ENCODE results near the gene HSFX2. TPM values are rescaled to one million over a fixed set of nuclear protein-coding genes. Genes with fewer than 3 reads are reported as not detected.
"Not testable (repeated sequence)": the region's sequence is repeated elsewhere in the genome, so short reads cannot be mapped to it uniquely, and the experiment has no call there.

The HSFX2 gene
- total RNA-seq, 4 donors from 2014 or later: 0.38 to 4.8 TPM; not detected in 2

DNA sequence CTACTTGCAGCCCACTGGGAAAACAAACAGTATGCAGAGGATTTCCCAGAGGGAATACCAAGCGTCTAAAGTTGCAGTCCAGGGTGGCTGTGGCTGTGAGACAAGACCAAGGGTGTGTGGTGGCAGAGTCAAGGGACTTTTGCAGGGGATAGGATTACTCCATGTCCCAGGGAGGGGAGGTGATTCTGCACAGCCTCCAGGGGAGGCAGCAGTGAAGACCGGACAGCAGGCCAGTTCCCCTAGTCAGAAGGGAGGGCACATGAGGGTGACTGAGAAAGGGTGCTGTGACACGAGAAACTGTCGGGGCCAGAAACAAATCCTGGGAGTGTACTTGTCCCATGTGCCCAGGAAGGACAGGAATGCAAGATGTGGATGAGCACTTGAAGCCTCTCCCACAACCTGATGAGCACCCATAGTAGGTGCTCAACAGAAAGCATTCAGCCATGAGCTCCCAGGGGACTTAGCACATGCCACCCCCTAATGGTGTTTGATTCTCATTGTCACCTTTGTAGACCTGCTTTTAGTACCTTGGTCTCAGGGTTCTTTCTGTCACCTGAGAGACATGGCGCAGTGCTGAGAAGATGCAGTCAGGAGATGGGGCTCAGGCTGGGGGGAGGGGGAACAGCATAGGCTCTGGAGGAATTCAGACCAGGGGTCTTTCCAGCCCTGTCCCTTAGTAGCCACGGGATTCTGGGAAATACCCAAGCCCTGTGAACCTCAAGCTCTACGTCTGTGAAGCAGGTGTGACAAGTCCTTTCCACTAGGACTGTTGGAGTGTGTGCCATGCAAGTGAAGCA, 27.3 kb downstream of the HSFX2 start:
- Histone ChIP-seq H3K27ac (no peak overlapping the region), H3K9me3 (no peaks in the 10 kb centered on the region), H3K4me1 (no peaks in the 10 kb centered on the region), H3K36me3 (no peaks in the 10 kb centered on the region), H3K27me3 (no peaks in the 10 kb centered on the region), H3K4me3 (no peak overlapping the region)
- no peak for DNase-seq (ENCODE audit: low spot score in 2 of 2)
- WGBS: 77% methylated on average over 6 of the region's 7 CpGs
- TF ChIP-seq, protein P1, sequence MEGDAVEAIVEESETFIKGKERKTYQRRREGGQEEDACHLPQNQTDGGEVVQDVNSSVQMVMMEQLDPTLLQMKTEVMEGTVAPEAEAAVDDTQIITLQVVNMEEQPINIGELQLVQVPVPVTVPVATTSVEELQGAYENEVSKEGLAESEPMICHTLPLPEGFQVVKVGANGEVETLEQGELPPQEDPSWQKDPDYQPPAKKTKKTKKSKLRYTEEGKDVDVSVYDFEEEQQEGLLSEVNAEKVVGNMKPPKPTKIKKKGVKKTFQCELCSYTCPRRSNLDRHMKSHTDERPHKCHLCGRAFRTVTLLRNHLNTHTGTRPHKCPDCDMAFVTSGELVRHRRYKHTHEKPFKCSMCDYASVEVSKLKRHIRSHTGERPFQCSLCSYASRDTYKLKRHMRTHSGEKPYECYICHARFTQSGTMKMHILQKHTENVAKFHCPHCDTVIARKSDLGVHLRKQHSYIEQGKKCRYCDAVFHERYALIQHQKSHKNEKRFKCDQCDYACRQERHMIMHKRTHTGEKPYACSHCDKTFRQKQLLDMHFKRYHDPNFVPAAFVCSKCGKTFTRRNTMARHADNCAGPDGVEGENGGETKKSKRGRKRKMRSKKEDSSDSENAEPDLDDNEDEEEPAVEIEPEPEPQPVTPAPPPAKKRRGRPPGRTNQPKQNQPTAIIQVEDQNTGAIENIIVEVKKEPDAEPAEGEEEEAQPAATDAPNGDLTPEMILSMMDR (IDR thresholded peaks at IDR 0.05): no peak
- TF ChIP-seq POLR2A (IDR thresholded peaks at IDR 0.05) (no peak), EP300 (IDR thresholded peaks at IDR 0.05) (no peak)

DNA sequence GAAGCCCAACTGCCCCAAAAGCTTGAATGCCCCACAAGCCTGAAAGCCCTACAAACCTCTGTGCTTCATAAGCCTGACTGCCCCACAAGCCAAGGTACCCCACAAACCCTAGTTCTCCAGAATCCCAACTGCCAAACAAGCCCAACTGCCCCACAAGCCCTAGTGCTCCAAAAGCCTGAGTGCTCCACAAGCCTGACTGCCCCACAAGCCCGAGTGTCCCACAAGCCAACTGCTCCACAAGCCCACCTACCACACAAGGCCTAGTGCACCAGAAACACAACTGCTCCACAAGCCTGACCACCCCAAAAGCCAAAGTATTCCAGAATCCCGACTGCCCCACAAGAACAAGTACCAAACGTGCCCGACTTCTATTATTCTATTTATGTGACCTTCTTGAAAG, 31.8 kb downstream of the HSFX2 start:
- Histone ChIP-seq H3K9me3 (no peaks in the 10 kb centered on the region), H3K27me3 (no peaks in the 10 kb centered on the region), H3K4me1 (no peaks in the 10 kb centered on the region), H3K4me3 (no peak overlapping the region), H3K36me3 (no peaks in the 10 kb centered on the region), H3K27ac (no peak overlapping the region)
- 89% methylated on average over 4 of the region's 4 CpGs for WGBS
- no peak for TF ChIP-seq POLR2A (IDR thresholded peaks at IDR 0.05)
- no peak for TF ChIP-seq POLR2AphosphoS5 (IDR thresholded peaks at IDR 0.05)
- TF ChIP-seq, protein P1 (IDR thresholded peaks at IDR 0.05): no peak
- TF ChIP-seq EP300 (IDR thresholded peaks at IDR 0.05): no peak
- no peak for DNase-seq (ENCODE audit: low spot score in 2 of 2)

DNA sequence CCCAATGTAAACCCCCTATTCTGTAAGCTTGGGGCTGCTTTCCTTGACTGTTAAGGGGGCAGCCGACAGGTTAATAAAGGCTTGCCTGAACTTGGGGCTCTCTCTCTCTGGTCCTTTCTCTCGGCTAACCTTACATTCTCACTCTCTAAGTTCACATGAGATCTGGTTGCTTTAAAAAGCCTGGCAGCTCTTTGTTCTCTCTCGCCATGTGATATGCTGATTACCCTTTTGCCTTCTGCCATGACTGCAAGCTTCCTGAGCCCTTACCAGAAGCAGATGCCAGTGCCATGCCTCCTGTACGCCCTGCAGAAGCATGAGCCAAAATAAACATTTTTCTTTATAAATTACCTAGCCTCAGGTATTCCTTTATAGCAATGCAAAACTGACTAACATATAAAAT, 39.9 kb downstream of the HSFX2 start:
- not testable (repeated sequence) for H3K4me1 ChIP-seq; DNase-seq (ENCODE audit: low spot score in 2 of 2); H3K27me3 ChIP-seq; H3K9me3 ChIP-seq; H3K36me3 ChIP-seq; H3K4me3 ChIP-seq; H3K27ac ChIP-seq
- WGBS: no CpG with 5 or more reads among the region's 4 CpGs

DNA sequence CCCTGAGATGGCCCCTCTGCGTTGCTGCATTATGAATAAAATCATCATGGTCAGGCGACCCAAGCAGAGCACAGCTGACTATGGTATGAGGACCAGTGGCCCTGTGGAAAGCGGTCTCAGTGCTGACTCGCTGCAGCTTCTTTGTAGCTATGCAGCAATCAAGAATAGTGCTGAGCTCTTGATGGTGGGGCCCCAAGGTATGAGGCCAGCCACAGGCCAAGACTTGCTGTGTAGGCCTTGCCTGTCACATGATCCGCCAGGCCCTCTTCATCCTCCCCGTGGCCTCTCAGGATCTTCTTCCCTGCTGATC, 43.2 kb downstream of the HSFX2 start:
- not testable (repeated sequence) for H3K9me3 ChIP-seq, H3K27ac ChIP-seq
- no CpG with 5 or more reads among the region's 6 CpGs for WGBS

DNA sequence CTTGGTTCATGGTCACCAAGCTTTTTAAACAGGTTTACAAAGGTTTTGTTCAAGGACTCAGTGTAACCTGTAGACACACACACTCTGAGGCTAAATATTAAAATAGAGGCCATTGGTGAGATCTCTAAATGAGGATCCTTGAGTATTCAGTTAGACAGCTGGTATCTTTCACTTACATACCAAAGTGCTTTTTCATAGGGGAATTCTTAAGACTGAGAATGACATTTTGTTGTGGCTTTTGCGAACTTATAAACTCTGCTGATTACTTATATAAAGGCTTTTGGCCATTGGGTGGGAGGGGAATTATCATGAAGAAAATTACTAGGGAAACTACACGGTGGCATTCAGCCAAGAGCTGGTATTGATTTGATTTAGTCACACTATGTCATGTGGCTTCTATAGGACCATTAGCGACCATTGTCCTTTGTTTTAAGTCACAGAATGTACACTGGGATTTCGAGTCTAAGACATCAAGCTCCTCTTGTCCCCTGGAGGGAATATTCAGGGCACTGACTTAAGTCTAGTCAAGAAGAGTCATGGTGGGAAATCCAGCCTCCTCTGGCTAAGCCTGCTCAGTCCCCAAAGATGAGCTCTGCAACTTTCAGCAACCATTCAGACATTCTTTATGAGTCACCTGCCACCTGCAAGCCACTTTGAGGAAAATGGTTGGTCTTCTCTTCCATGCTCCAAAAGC, 43.7 kb downstream of the HSFX2 start:
- H3K36me3 ChIP-seq: not testable (repeated sequence)

More for the DNA sequence above, 43.2 kb downstream of the HSFX2 start:
- H3K27me3 ChIP-seq; DNase-seq (ENCODE audit: low spot score in 2 of 2); H3K4me3 ChIP-seq; H3K4me1 ChIP-seq; H3K36me3 ChIP-seq: not testable (repeated sequence)

DNA sequence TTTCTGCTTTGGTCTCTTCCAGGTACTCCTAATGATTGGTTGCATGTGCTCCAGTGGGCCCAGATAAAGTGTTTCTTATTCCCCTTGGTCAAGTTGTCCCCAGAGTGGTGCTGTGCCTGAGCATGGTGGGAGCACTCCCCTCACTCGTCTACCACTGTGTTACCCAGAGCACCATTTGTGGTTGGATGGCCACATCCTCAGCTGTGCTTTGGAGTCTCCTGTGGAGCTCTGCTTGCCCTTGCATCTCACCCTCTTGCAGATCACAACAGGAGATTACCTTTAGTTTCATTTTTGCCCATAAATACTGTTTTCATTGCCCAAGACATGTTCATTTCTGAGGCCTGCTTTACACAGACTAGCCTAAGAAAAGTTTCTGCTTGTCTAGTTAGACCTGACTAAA, 44.7 kb downstream of the HSFX2 start:
- H3K4me1 ChIP-seq; H3K4me3 ChIP-seq; H3K9me3 ChIP-seq; H3K27ac ChIP-seq; H3K36me3 ChIP-seq; H3K27me3 ChIP-seq; DNase-seq (ENCODE audit: low spot score in 2 of 2): not testable (repeated sequence)
- 73% methylated on average over 1 of the region's 1 CpG for WGBS

More for the DNA sequence above, 43.7 kb downstream of the HSFX2 start:
- not testable (repeated sequence) for DNase-seq (ENCODE audit: low spot score in 2 of 2); H3K4me3 ChIP-seq; H3K9me3 ChIP-seq; H3K27ac ChIP-seq; H3K4me1 ChIP-seq; H3K27me3 ChIP-seq
- WGBS: no CpG with 5 or more reads among the region's 4 CpGs

DNA sequence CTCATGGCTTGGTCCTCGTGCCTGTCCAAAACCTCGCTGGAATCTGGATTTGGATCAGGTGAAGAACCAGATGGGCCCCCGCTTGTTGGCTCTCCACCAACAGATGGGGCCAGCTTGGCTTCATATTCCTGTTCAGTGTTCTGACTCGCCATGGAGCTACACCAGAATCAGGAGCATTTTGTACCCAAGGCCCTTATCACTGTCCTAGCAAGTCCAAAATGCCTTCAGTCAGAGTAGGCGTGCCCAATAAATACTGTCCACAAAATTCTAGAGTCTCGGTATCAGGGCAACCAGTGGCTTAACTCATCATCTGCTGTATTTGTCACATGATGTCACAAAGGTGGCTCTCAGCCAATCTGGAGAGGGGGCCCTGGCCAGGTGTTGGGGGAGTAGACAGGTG, 45.4 kb downstream of the HSFX2 start, which contains the start of gene HSFX3:
Gene HSFX3 (minus strand): TSS at position 224 of the 400 bp plus-strand sequence. CDS start 72 bp downstream, at position 152.
- not testable (repeated sequence) for H3K4me1 ChIP-seq; H3K27ac ChIP-seq; DNase-seq (ENCODE audit: low spot score in 2 of 2); H3K36me3 ChIP-seq; H3K4me3 ChIP-seq; H3K9me3 ChIP-seq; H3K27me3 ChIP-seq
- no CpG with 5 or more reads among the region's 6 CpGs for WGBS

DNA sequence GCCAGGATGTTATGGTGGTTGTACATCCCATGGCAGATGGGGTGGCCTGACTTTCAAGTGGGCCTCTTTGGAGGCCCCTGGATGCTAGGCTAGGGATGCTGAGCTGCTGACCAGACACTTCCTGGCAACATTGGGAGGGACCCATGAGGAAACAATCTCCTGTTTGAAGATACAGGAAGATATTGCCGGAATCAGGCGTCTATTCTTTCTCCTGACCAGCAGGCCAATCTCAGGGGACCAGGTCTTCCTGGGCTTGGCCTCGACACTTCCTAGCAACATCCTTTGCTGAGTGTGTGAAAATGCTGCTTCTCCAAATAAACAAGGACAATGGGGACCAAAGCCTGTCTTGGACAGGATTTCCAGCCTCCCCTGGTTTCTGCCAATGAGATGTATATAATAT, 47.3 kb downstream of the HSFX2 start:
- DNase-seq (ENCODE audit: low spot score in 2 of 2); H3K4me1 ChIP-seq; H3K4me3 ChIP-seq; H3K36me3 ChIP-seq; H3K27me3 ChIP-seq; H3K9me3 ChIP-seq; H3K27ac ChIP-seq: not testable (repeated sequence)
- 60% methylated on average over 1 of the region's 3 CpGs for WGBS

DNA sequence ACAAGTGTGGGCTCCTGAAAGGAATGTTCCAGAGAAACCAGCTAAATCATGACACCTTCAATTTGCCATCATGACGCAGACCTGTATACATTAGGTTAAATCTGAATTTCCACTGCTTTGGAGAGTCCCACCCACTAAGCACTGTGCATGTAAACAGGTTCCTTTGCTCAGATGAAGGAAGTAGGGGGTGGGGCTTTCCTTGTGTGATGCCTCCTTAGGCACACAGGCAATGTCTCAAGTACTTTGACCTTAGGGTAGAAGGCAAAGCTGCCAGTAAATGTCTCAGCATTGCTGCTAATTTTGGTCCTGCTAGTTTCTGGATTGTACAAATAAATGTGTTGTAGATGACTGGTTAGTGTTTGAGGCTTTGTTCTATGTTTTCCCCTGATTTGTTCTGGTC, 48.2 kb downstream of the HSFX2 start:
- 100% methylated on average over 1 of the region's 1 CpG for WGBS
- H3K27me3 ChIP-seq; H3K9me3 ChIP-seq; H3K36me3 ChIP-seq; H3K4me3 ChIP-seq; DNase-seq (ENCODE audit: low spot score in 2 of 2); H3K4me1 ChIP-seq; H3K27ac ChIP-seq: not testable (repeated sequence)

DNA sequence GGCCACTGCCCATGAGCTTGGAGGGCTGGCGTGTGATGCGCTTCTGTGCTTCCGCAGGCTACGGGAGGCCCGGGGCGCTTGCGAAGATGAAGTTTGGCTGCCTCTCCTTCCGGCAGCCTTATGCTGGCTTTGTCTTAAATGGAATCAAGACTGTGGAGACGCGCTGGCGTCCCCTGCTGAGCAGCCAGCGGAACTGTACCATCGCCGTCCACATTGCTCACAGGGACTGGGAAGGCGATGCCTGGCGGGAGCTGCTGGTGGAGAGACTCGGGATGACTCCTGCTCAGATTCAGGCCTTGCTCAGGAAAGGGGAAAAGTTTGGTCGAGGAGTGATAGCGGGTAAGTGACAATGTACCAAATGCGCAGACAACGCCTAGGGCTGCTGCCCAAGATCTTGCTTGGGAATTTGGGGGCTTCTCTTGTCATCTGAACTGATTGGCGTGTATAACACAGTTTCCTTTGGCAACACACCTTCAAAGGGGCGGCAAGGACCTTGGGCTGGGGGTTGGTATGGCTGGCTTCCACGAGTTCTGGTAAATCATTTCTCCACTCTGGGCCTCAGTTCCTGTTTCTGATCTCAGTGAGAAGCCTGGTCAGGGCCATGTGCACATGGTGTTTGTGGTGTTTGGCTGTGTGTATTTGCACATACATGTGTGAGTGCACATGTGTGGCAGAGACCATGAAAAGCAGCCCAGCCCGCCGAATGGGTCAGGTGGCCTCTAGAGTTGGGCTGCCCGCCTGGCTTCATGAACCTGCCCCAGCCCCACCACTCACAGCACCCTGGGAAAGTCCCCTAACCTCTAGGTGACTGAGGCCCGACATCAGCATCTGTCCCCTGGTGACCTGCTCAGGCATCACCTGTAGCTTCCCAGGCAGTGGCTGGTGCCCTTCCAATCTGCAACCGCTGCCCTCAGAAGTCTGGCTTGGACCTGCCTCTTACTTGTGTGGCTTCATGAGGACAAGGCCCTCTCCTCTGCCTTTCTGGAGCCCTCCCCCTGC, 49.3 kb downstream of the HSFX2 start:
- H3K27me3 ChIP-seq; H3K4me3 ChIP-seq; DNase-seq (ENCODE audit: low spot score in 2 of 2); H3K36me3 ChIP-seq; H3K4me1 ChIP-seq; H3K9me3 ChIP-seq; H3K27ac ChIP-seq: not testable (repeated sequence)
- 68% methylated on average over 10 of the region's 29 CpGs for WGBS

Data from suprapubic skin (tissue), 4 donors.